Measurements from ENCODE around the gene BMPR1B. TPM values are rescaled to one million over a fixed set of nuclear protein-coding genes. Genes with fewer than 3 reads are reported as not detected.

Gene BMPR1B
- total RNA-seq, 2 donors from 2014 or later: 12.9 to 19.5 TPM

- H3K4me1 ChIP-seq (ENCODE audit: control insufficient read depth in 1 of 2, low read depth in 2 of 2): peaks cover 12 to 35% of the 10 kb centered on the region in 2 donors
- no peak for DNase-seq (ENCODE audit: low spot score)
- H3K4me3 ChIP-seq: peak overlapping the region; percentile 42
- H3K27me3 ChIP-seq (replicated peaks; ENCODE audit: insufficient read depth): no peaks in the 10 kb centered on the region
- ATAC-seq (ENCODE audit: insufficient number of reproducible peaks, low FRiP score, low read depth): no peak
- TF ChIP-seq, protein P1, sequence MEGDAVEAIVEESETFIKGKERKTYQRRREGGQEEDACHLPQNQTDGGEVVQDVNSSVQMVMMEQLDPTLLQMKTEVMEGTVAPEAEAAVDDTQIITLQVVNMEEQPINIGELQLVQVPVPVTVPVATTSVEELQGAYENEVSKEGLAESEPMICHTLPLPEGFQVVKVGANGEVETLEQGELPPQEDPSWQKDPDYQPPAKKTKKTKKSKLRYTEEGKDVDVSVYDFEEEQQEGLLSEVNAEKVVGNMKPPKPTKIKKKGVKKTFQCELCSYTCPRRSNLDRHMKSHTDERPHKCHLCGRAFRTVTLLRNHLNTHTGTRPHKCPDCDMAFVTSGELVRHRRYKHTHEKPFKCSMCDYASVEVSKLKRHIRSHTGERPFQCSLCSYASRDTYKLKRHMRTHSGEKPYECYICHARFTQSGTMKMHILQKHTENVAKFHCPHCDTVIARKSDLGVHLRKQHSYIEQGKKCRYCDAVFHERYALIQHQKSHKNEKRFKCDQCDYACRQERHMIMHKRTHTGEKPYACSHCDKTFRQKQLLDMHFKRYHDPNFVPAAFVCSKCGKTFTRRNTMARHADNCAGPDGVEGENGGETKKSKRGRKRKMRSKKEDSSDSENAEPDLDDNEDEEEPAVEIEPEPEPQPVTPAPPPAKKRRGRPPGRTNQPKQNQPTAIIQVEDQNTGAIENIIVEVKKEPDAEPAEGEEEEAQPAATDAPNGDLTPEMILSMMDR (IDR thresholded peaks at IDR 0.05): no peak
- H3K36me3 ChIP-seq: no peaks in the 10 kb centered on the region
- no peaks in the 10 kb centered on the region for H3K9me3 ChIP-seq
- H3K27ac ChIP-seq: peak overlapping the region in 1 of 2 donors; percentile 17
Measured at GRCh38 chr4:95093460-95093859, 335.7 kb downstream of the BMPR1B start.

DNA sequence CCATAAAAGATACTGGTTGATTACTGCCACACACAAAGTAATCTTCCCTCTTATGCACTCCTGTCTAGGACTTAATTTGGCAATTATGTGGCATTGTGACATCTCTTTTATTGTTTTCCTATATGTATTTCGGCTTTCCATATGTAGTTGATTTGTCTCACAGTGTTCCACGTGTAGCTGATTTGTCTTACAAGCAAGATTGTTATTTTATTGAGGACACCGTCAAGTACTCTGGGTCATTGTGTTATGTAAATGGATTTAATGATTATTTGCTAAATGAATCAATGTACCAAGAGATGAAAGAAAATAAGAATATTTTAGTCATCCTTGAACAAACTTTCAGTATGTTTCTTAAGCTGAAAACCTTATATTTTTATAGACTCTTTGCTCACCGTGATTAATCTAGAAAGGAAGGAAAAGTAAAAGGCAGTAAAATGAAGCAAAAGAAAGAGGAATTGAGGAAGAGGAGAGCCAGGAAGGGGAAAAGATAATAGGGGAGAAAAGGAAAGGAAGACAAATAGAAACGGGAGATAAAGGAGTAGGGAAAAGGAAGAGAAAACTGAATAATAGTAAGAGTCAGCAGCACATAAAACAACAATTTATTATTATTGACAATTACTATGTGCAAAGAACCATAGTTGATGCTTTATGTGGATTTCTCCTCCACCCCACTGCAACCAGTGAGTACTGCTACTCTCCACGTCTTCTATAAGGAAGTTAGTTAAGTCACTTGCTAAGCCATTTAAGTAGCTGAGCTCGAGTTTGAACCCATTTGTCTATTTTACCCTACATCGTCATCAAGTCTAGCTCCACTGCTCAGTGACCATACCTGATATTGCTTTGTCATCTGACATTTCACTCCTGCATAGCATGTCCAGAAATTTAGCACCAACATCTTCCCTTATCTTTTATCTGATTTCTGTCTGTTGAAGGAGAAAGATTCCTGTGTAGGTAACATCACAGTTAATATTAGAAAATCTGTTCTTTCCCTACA lies 336.5 kb downstream of the BMPR1B start:
- Histone ChIP-seq H3K27ac (peak overlapping the region in 1 of 2 donors; percentile 17), H3K36me3 (no peaks in the 10 kb centered on the region), H3K9me3 (no peaks in the 10 kb centered on the region), H3K4me1 (ENCODE audit: control insufficient read depth in 1 of 2, low read depth in 2 of 2) (peaks cover 10 to 30% of the 10 kb centered on the region in 2 donors), H3K4me3 (peak overlapping the region; percentile 42), H3K27me3 (replicated peaks; ENCODE audit: insufficient read depth) (no peaks in the 10 kb centered on the region)
- TF ChIP-seq, protein P1 (IDR thresholded peaks at IDR 0.05): no peak
- ATAC-seq (ENCODE audit: insufficient number of reproducible peaks, low FRiP score, low read depth) (no peak), DNase-seq (ENCODE audit: low spot score) (no peak)

DNA sequence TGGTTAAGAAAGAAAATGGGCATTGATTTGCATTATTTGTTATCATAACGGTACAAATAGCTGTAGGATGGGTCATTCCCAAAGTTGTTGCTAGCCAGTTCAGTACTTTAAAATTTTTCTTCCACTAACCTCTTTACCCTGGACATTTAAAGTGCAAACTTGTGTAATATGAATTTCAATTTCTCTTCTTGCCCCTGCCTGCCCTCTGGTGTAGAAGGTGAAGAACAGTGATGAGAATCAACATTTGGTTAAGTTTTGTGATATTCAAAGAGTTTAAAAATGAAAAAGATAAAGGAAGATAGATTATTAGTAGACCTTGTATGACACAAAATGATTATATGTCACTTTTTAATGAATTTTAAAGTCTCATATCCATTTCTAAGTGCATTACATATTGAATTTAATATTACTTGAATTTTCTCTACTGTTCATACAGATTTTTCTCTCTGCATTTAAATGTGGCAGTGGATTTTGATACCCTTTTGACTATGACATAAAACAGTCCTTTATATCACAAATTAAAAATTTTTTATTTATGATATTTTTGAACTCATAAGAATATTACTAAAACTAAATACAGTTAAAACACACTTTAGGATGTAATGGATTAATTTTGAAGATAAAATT lies 337.7 kb downstream of the BMPR1B start:
- Histone ChIP-seq H3K9me3 (no peaks in the 10 kb centered on the region), H3K27me3 (replicated peaks; ENCODE audit: insufficient read depth) (no peaks in the 10 kb centered on the region), H3K4me1 (ENCODE audit: control insufficient read depth in 1 of 2, low read depth in 2 of 2) (peaks cover 7 to 23% of the 10 kb centered on the region in 2 donors), H3K4me3 (peak overlapping the region; percentile 13), H3K27ac (no peak overlapping the region), H3K36me3 (no peaks in the 10 kb centered on the region)
- ATAC-seq (ENCODE audit: insufficient number of reproducible peaks, low FRiP score, low read depth) (peak; percentile 65), DNase-seq (ENCODE audit: low spot score) (no peak)
- TF ChIP-seq, protein P1 (IDR thresholded peaks at IDR 0.05): peak; percentile 61

DNA sequence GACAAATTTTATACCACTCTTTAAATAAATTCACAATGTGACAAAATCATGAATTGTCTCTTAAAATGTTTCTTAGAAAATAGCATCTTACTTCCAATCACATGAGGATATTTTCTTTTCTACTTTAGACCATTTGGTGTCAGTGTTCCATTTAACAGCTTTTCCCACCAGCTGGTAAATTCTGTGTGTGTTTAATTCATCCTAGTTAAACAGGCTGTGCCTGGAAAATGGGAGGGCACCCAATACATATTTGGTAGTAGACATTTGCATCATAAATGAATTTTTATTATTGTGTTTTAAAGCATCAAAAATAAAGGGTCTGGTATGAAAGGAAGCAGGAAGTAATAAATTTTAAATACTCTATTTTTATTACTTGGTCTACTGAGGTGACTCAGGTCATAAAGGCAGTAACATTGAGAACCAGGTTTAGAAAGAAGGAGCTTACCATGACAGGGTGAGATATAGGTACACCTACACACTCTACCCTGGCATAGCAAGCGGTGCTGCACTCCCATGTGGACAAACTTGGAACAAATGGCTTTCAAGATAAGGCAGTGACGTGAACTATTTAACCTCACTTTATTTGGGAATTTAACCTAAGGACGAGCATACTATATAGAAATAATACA lies 344.5 kb downstream of the BMPR1B start:
- Histone ChIP-seq H3K9me3 (no peaks in the 10 kb centered on the region), H3K36me3 (no peaks in the 10 kb centered on the region), H3K27ac (no peak overlapping the region), H3K27me3 (replicated peaks; ENCODE audit: insufficient read depth) (no peaks in the 10 kb centered on the region), H3K4me1 (ENCODE audit: control insufficient read depth in 1 of 2, low read depth in 2 of 2) (peaks cover 3 to 13% of the 10 kb centered on the region in 2 donors), H3K4me3 (no peak overlapping the region)
- DNase-seq (ENCODE audit: low spot score) (no peak), ATAC-seq (ENCODE audit: insufficient number of reproducible peaks, low FRiP score, low read depth) (no peak)
- TF ChIP-seq, protein P1 (IDR thresholded peaks at IDR 0.05): no peak

- no peak for ATAC-seq (ENCODE audit: insufficient number of reproducible peaks, low FRiP score, low read depth)
- Histone ChIP-seq H3K27ac (no peak overlapping the region), H3K36me3 (no peaks in the 10 kb centered on the region)
Measured at GRCh38 chr4:95105112-95105511, 347.4 kb downstream of the BMPR1B start.

More at GRCh38 chr4:95105112-95105511, 347.4 kb downstream of the BMPR1B start:
- Histone ChIP-seq H3K4me1 (ENCODE audit: control insufficient read depth in 1 of 2, low read depth in 2 of 2) (peaks cover 4 to 13% of the 10 kb centered on the region in 2 donors), H3K9me3 (no peaks in the 10 kb centered on the region), H3K27me3 (replicated peaks; ENCODE audit: insufficient read depth) (no peaks in the 10 kb centered on the region), H3K4me3 (no peak overlapping the region)
- no peak for DNase-seq (ENCODE audit: low spot score)
- TF ChIP-seq, protein P1 (IDR thresholded peaks at IDR 0.05): no peak
